K562 (cell line): Measurements from ENCODE around the gene ARHGAP30. TPM values are rescaled to one million over a fixed set of nuclear protein-coding genes. Genes with fewer than 3 reads are reported as not detected.

Experiments
- ASH1L ChIP-seq: fragments of 450-650 bp; IDR thresholded peaks from 2 replicates; pipeline ENCODE4 v1.6.1; 2018; ENCODE audit warnings: borderline replicate concordance, mild to moderate bottlenecking, low read depth; ENCODE audit not compliant: partially characterized antibody
- CEBPB ChIP-seq: fragments of 450-650 bp; IDR thresholded peaks from 2 replicates; pipeline ENCODE4 v1.6.1; 2016; ENCODE audit warnings: missing genetic modification characterization, missing compliant biosample characterization
- RAD51 ChIP-seq: fragments of 450-650 bp; IDR thresholded peaks from 2 replicates; pipeline ENCODE4 v1.7.1; 2016; ENCODE audit warnings: low read depth, mild to moderate bottlenecking, borderline replicate concordance
- ZNF431 ChIP-seq: sonication (generic); formaldehyde crosslinking; IDR thresholded peaks from 2 replicates; pipeline ENCODE4 v1.8.0; 2022; ENCODE audit warnings: mild to moderate bottlenecking, missing genetic modification reagents
- polyA plus RNA-seq, 8 experiments: library from polyadenylated mRNA; depleted of rRNA in 4 of 8; stranded (reverse) in 5 of 8; unstranded in 3 of 8; fragments of >200 nt; fragmentation: Nextera tagmentation in 2 of 8; fragmentation: Illumina TruSeq in 1 of 8; extraction: Ambion mirVana in 2 of 8; extraction: Trizol in 1 of 8; gene quantifications; 2 replicates each; pipeline versions ENCODE4 v1.2.1 to v1.2.3, GENCODE V29; 2011 to 2014; ENCODE audit warnings: inconsistent platforms in 1 of 8, missing spikeins in 1 of 8
- total RNA-seq, 7 experiments: library from RNA; depleted of rRNA in 6 of 7; stranded (reverse); fragments of >200 nt in 6 of 7; fragmentation: Illumina TruSeq in 2 of 7; extraction: Trizol in 2 of 7; gene quantifications; 2 replicates each; pipeline versions ENCODE4 v1.2.1 to v1.2.3, GENCODE V29; 2011 to 2021; ENCODE audit warnings: low replicate concordance in 1 of 7
- TF ChIP-seq, protein P1 (sequence below), 2 experiments: fragments of 450-650 bp in 1 of 2; IDR thresholded peaks; 2 replicates each; pipeline ENCODE4 v1.6.1; 2011 to 2017; ENCODE audit warnings: low read depth in 2 of 2, antibody characterized with exemption in 1 of 2, borderline replicate concordance in 1 of 2, low read length in 1 of 2, mild to moderate bottlenecking in 1 of 2, mixed read lengths in 1 of 2; ENCODE audit not compliant: control insufficient read depth in 1 of 2
- TF ChIP-seq, protein P2 (sequence below), 2 experiments: fragments of 450-650 bp; IDR thresholded peaks; 2 replicates each; pipeline ENCODE4 v1.6.1; 2016; ENCODE audit warnings: mild to moderate bottlenecking in 2 of 2, borderline replicate concordance in 1 of 2, low read depth in 1 of 2, moderate library complexity in 1 of 2
- TF ChIP-seq, protein P3 (sequence below): sonication (generic); formaldehyde crosslinking; IDR thresholded peaks from 2 replicates; pipeline ENCODE4 v1.9.0; 2022; ENCODE audit warnings: mild to moderate bottlenecking, missing genetic modification reagents

ARHGAP30 gene
- total and polyA plus RNA-seq, 9 of the 15 experiments (the other 6 are each of a cell fraction or from before 2014, with no cell fraction given) = 0.01 to 0.73 (median 0.12) TPM

DNA sequence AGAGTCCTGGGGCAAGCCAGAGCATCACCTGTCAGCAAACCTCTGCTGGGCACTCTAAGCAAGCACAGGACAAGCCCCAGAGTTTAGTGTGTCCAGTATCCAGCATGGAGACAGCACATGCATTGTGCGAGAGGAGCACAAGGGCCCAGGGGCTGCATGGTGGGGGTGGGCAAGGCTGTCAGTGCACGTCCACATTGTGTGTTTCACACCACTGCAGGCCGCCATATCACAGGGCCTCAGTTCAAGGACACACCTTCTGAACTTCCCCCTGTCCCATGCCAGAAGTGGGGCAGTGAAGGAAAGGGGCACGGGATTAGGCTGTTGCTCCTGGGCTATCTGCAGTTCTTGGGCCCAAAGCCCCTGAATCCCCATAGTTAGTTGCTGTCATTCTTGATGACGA is 30.1 kb downstream of the ARHGAP30 start (continued):
- TF ChIP-seq, protein P1, sequence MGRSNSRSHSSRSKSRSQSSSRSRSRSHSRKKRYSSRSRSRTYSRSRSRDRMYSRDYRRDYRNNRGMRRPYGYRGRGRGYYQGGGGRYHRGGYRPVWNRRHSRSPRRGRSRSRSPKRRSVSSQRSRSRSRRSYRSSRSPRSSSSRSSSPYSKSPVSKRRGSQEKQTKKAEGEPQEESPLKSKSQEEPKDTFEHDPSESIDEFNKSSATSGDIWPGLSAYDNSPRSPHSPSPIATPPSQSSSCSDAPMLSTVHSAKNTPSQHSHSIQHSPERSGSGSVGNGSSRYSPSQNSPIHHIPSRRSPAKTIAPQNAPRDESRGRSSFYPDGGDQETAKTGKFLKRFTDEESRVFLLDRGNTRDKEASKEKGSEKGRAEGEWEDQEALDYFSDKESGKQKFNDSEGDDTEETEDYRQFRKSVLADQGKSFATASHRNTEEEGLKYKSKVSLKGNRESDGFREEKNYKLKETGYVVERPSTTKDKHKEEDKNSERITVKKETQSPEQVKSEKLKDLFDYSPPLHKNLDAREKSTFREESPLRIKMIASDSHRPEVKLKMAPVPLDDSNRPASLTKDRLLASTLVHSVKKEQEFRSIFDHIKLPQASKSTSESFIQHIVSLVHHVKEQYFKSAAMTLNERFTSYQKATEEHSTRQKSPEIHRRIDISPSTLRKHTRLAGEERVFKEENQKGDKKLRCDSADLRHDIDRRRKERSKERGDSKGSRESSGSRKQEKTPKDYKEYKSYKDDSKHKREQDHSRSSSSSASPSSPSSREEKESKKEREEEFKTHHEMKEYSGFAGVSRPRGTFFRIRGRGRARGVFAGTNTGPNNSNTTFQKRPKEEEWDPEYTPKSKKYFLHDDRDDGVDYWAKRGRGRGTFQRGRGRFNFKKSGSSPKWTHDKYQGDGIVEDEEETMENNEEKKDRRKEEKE (IDR thresholded peaks at IDR 0.05; ENCODE audit: borderline replicate concordance in 1 of 2, control insufficient read depth in 1 of 2, low read depth in 2 of 2, low read length in 1 of 2) = no peak
- TF ChIP-seq CEBPB (tag) (no peak), ASH1L (no peak), RAD51 (no peak), ZNF431 (CRISPR knock-in tag) (no peak)
- TF ChIP-seq, protein P2, sequence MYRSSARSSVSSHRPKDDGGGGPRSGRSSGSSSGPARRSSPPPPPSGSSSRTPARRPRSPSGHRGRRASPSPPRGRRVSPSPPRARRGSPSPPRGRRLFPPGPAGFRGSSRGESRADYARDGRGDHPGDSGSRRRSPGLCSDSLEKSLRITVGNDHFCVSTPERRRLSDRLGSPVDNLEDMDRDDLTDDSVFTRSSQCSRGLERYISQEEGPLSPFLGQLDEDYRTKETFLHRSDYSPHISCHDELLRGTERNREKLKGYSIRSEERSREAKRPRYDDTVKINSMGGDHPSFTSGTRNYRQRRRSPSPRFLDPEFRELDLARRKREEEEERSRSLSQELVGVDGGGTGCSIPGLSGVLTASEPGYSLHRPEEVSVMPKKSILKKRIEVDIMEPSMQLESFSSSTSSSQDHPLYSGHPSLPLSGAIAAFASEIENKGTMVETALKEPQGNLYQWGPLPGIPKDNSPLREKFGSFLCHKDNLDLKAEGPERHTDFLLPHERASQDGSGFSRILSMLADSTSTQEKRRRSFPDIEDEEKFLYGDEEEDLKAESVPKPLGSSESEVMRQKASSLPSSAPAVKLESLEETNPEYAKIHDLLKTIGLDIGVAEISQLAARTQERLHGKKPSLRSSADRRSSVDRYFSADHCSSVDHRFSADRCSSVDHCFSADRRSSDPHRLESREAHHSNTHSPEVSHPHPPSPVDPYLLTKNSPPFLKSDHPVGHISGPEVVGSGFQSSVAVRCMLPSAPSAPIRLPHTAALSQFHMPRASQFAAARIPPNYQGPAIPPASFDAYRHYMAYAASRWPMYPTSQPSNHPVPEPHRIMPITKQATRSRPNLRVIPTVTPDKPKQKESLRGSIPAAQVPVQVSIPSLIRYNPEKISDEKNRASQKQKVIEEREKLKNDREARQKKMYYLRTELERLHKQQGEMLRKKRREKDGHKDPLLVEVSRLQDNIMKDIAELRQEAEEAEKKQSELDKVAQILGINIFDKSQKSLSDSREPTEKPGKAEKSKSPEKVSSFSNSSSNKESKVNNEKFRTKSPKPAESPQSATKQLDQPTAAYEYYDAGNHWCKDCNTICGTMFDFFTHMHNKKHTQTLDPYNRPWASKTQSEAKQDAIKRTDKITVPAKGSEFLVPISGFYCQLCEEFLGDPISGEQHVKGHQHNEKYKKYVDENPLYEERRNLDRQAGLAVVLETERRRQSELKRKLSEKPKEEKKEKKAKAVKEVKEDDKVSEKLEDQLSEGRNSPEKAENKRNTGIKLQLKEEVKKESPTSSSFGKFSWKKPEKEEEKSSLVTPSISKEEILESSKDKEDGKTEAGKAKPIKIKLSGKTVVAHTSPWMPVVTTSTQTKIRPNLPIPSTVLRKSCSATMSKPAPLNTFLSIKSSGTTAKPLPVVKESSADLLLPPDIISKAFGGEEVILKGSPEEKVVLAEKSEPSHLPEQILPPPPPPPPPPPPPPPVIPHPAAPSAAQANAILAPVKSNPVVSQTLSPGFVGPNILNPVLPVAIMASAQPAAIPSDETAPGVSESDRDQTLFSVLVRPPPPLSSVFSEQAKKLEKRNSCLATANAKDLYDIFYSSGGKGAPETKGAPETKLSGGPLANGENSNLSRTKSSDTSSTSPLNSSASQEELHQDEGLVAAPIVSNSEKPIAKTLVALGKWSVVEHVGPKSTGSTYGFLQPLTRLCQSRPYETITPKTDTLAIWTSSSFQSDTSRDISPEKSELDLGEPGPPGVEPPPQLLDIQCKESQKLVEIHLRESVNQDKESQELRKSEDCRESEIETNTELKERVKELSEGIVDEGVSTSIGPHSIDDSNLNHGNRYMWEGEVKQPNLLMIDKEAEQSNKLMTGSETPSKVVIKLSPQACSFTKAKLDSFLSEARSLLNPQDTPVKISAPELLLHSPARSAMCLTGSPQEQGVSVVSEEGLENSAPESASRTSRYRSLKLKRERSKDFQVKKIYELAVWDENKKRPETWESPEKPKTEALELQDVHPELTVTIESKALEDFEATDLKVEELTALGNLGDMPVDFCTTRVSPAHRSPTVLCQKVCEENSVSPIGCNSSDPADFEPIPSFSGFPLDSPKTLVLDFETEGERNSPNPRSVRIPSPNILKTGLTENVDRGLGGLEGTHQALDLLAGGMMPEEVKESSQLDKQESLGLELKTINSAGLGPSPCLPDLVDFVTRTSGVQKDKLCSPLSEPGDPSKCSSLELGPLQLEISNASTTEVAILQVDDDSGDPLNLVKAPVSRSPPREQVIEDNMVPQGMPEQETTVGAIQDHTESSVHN (IDR thresholded peaks at IDR 0.05; ENCODE audit: borderline replicate concordance in 1 of 2, low read depth in 1 of 2) = no peak
- TF ChIP-seq, protein P3, sequence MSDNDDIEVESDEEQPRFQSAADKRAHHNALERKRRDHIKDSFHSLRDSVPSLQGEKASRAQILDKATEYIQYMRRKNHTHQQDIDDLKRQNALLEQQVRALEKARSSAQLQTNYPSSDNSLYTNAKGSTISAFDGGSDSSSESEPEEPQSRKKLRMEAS = no peak
